Prostate gland (tissue), 2 donors: ENCODE results near the gene PCK2.

ENCODE experiments used
- CTCF ChIP-seq, 4 experiments: fragments of 200-600 bp in 2 of 4; fragments of 450-650 bp in 2 of 4; sonication (generic) in 2 of 4; IDR thresholded peaks; 1 replicate in 3 of 4; 2 replicates in 1 of 4; pipeline ENCODE4 v1.5.1; 2016 to 2019; ENCODE audit warnings: antibody characterized with exemption in 4 of 4, mild to moderate bottlenecking in 2 of 4, moderate library complexity in 2 of 4
- POLR2A ChIP-seq: fragments of 450-650 bp; IDR thresholded peaks from one replicate; pipeline ENCODE4 v1.6.1; 2016; ENCODE audit warnings: antibody characterized with exemption, mild to moderate bottlenecking
- POLR2AphosphoS5 ChIP-seq: sonication (generic); formaldehyde crosslinking; IDR thresholded peaks from one replicate; pipeline ENCODE4 v1.6.1; 2017; ENCODE audit warnings: antibody characterized with exemption

- TF ChIP-seq CTCF (IDR thresholded peaks at IDR 0.05) (no peak), POLR2AphosphoS5 (no peak), POLR2A (no peak)
These were observed 16.4 kb downstream of the PCK2 start for GRCh38 chr14:24110523-24110922.
